C1 segment of cervical spinal cord (tissue), 14 donors: ENCODE measurements around the gene REEP6.
A peak's percentile ranks its signal among the peaks of the same experiment; 100 is the strongest.

Experiments used
- DNase-seq, 14 donors: peaks; one replicate each; lab custom pipeline; 2025; lab: John Stamatoyannopoulos, UW

REEP6 gene

GRCh38 chr19:1491114-1491848 lies at the start of gene REEP6:
TSS of gene REEP6 (plus strand) at chr19:1491181. CDS start at chr19:1491270, 89 bp downstream.
- no peak for DNase-seq

DNA sequence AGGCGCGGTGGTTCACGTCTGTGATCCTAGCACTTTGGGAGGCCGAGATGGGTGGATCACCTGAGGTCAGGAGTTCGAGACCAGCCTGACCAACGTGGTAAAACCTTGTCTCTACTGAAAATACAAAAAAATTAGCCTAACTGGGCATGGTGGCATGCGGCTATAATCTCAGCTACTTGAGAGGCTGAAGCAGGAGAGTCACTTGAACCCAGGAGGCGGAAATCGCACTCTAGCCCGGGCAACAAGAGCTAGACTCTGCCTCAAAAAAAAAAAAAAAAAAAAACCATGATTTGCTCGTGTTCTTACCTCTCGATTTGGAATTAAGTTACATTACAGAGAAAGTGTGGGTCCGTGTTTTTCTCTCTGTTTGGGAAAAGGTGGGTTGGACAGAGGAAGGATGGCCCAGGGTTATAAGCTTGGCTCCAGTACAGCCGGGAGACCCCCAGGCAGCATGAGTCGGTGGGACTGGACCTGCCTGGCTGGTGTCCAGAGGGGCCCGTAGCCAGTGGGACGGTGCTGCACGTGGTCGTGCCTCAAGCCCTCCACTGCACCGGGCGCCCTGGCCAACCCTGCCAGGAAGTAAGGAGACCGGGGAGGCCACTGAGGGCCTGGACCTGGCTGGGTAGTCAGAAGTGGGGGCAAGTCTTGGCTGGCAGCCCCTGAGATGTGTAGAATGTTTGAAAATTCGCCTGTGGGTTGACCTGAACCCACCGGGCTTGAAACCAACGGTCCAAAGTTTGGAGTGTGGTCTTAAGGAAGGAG lies 49.1 kb upstream of the REEP6 start:
- no peak for DNase-seq

- peak in 13 of 14 donors; percentile 31 to 80 (median 61) for DNase-seq
Observed at GRCh38 chr19:1445185-1445931, 45.6 kb upstream of the REEP6 start.

DNA sequence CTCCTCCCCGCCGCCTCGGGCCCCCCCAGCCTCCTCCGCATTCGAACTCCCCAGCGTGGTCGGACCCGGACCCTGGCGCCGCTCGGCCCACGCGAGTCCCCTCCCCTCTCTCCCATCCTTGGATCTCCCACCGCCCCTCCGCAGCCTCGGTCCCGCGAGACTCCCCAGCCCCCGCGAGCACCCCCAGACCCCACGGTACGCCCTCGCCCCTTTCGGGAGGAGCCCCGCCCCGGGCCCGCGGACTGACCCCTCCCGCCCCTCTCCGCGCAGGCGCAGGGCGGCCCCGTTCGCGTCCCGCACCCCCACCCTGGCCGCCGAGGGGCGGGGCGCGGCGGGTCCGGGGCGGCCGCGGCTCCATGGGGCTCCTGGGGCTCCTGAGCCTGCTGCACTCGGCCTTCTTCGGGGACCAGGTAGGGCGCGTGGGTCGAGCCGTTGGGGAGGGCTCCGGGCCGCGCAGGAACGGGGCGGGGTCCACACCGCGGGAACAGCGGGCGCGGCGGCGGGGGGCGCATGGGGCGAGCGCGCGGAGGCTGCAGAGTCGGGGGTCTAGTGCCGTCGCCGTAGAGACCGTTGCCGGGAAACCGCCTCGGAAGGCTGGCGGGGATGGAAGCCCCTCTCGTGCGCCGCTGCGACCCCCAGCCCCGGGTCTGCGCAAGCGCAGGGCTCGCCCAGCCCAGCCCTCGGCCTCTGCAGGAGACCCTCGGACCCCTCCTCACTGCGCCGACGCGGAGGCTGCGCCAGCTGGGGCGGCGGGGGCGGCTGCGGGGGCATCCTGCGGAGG lies 44.9 kb upstream of the REEP6 start:
- DNase-seq: peak in 8 of 14 donors; percentile 29 to 75 (median 40)

DNA sequence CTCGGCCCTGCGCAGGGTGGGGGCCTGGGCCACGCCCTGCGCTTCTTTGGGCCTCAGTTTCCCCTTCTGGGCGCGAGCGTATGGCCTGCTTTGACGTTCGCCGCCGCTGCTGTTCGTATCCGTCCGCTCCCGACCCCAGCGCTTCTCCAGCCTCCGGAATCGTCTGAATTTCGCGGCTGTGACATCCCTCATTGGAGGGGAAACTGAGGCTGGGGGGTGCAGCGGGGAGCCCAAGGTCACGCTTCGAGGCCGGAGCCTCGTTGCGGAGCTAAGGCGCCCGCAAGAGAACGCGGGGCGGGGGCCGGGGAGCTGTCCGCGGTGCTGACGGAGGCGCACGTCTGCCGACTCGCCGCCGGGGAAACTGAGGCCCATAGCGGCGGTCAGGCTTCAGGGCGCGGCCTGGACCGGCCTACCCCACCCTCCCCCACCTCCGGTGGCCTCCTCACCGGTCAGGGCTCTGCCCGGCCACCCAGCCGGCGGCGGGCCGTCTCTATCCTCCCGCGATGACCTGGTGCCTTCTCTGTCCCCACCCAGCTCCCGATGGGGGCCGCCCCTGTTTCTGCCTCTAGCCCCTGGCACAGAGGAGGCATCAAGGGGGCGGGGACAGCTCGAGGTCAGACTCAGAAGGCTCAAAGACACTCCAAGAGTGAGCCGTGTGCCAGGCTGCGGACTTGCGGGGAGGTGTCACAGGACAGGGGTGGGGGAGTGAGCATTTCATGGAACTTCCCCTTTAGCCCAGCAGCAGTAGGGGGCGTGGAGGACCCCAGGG lies 44.1 kb upstream of the REEP6 start:
- peak in 3 of 14 donors; percentile 23 to 36 (median 27) for DNase-seq

DNA sequence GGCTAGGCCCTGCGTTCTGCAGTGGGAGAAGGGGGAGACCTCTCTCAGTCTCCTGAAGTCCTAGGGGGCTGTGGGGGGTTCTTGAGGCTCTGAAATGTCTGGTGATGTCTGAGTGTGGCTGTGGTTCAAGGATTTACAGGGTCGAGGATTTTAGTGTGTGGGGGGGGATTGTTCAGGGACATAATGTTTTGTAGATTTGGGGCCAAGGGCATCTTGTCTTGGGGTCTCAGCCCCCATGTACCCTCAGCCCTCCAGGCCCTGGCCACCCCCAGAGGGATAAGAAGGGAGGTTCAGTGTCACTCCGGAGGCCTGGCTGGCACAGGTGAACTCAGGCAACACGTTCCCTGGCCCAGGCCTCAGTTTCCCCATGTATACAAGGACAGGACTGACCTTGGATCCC lies 43.5 kb upstream of the REEP6 start:
- no peak for DNase-seq

DNA sequence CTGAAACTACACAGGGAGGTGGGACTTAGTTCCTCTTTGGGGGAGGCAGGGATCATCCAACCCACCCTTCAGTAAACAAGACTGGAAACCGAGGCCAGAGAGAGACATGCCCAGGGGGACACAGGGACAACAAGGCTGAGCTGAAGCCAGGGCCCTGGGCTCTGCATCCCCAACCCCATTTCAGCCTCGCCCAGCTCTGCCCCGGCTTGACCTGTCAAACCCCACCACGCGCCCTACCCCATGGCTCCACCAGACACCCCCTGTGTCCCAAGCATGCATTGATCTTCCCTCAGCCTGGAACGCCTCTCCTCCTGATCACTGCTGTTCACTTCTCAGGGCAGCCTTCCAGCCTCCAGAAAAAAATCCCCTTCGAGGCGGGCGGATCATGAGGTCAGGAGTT lies 43.0 kb upstream of the REEP6 start:
- DNase-seq: no peak

DNA sequence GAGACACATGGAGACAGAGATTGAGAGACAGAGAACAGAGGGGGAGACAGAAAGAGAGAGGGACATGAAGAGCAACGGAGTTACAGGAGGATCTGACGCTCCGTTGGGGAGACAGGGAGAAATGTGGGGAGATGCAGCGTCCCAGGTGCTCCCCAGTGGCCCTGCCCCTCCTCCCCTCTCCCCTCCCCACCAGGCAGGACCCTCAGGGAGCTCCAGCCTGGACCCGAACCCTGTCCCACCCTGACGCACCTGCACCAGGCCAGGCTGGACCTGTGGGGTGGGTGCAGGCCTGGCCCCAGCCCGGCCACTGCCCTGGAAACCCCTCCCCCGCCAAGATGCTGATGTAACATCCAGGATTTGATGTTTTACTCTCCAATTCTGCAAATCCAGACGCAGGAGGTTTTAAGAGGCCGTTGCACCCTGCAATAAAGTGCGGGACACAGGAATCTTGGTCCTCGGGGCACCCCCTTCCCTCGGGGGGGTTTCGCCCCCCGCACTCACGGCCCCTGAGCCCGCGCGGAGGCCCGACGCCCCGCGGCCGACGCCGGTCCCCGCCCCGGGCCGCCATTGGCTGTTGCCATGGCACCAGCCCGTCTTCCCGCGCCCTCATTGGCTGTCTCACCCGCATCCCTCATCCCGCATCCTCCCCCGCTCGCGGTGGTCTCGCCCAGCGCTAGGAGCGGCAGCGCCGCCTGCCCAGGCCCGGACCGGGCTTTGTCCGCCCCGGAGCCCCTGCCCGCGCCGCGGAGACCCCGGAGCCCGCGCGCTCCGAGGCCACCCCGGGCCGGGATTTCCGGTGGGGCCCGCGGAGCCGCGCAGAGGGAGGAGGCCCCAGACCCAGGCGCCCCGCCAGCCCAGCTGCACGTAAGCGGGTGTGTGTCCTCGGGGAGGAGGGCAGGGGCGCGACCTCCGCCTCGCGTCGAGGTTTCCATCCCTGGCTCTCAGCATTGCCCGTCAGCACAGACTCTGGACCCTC lies 41.2 kb upstream of the REEP6 start, which contains the start of gene APC2:
Gene APC2 (plus strand): TSS at position 655 of the 976 bp plus-strand sequence. CDS start 2,881 bp downstream, outside the sequence.
- DNase-seq: peak in 13 of 14 donors; percentile 39 to 90 (median 78)

DNA sequence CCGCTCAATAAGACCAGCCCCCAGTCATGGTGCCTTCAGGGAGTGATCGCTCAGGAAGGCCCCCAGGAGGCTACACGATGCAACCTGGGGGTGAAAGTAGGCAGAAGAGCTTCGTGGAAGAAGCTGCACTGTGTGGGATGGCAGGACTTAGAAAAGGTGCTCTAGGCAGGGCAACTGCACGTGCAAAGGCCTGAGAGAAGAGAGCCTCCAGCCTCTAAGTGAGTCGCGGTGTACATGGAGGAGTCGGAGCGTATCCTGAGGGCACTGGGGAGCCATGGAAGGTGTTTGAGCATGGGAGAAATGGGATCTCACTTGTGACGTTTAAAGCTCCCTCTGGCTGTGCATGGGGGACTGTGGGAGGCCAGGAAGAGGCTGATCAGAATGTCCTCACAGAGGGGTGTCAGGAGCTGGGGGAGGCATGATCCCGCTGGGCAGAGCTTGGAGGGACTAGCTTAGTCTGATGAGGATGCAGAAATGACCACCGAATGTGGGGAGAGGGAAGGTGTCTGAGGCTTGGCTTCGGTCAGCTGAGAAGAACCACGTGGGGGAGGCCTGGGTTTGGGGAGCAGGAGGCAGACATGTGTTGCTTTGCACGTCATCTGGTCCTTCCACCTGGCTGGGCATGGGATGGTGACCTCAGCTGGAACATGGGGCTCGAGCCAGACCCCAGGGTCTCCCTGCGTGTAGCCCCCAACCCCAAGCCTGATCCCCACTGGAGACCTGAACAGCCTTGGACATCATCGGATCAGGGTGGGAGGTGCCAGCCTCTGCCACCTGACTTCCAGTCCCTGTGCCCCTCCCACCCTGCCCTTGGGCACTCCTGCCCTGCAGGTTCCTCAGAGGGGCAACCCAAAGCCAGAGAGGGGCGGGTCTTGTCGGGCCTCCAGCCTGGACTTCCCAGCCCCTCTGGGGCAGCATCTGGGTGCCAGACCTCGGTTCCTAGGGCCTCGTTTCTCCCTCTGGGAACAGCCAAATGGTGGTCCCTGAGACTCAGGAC lies 39.9 kb upstream of the REEP6 start:
- peak in 12 of 14 donors; percentile 52 to 85 (median 74) for DNase-seq

- peak in 13 of 14 donors; percentile 27 to 93 (median 69) for DNase-seq
Observed at GRCh38 chr19:1451916-1452801, 38.8 kb upstream of the REEP6 start.

DNA sequence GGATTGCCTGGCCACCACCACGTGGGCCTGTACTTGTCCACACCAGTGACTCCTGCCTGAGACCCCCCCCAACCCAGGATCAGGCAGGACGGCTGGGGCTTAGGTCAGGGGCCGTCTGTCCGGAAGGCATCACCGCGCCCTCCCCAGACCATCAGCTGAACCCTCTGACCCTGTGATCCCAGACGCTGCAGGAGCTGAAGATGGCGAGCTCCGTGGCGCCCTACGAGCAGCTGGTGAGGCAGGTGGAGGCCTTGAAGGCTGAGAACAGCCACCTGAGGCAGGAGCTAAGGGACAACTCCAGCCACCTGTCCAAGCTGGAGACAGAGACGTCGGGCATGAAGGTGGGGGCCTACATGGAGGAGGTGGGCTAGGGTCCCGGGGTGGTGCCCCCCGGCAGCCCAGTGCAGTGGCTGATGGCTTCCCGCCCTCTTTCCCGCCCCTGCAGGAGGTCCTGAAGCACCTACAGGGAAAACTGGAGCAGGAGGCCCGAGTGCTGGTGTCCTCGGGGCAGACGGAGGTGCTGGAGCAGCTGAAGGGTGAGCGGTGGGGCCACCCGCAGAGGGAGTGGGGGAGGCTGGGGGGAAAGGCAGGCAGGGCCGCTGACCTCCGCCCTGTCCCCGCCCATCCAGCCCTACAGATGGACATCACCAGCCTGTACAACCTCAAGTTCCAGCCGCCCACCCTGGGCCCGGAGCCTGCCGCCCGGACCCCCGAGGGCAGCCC lies 38.0 kb upstream of the REEP6 start:
- peak in 4 of 14 donors; percentile 22 to 58 (median 57) for DNase-seq

- peak in 13 of 14 donors; percentile 55 to 98 (median 88) for DNase-seq
Observed at GRCh38 chr19:1453525-1454364, 37.2 kb upstream of the REEP6 start.

GRCh38 chr19:1455002-1455335 lies 36.0 kb upstream of the REEP6 start:
- no peak for DNase-seq

- peak in 3 of 14 donors; percentile 21 to 69 (median 37) for DNase-seq
Observed at GRCh38 chr19:1455336-1456120, 35.5 kb upstream of the REEP6 start.
